K562 (cell line): Measurements from ENCODE around the gene SFXN5. TPM values are rescaled to one million over a fixed set of nuclear protein-coding genes. Genes with fewer than 3 reads are reported as not detected.

Experiments
- ATAC-seq: fragments of 200-7000 bp; cut with Tn5 transposase; 3 replicates; pipeline ENCODE4 v1.9.1; 2020; ENCODE audit warnings: moderate library complexity
- BruUV-seq: library from RNA; stranded (reverse); fragments of 400-500 nt; replicated peaks from 2 replicates; lab custom pipeline; 2021; lab: Mats Ljungman, UMichigan
- CTCF ChIA-PET: fragments of 300-600 bp; formaldehyde crosslinking; extraction: SDS; loops from one replicate; lab custom pipeline; 2021; ENCODE audit warnings: low intra/inter-chr PET ratio; lab: Yijun Ruan, JAX
- POLR2A ChIA-PET: fragments of 300-600, 350-650 bp; sonication (Branson Sonifier 250); formaldehyde crosslinking; extraction: SDS; loops from one replicate; lab custom pipeline; 2021; ENCODE audit warnings: antibody characterized with exemption, inconsistent platforms; lab: Yijun Ruan, JAX
- DNase-seq, 4 experiments: peaks; one replicate each; pipeline versions ENCODE4 v3.0.0 to v3.0.0-alpha.2; 2011 to 2018; ENCODE audit warnings: low spot score in 3 of 4, mixed read lengths in 3 of 4; ENCODE audit errors: extremely low read depth in 1 of 4
- FAIRE-seq: peaks from 2 replicates; lab custom pipeline; 2011; peaks lifted over from hg19 to GRCh38; lab: Jason Lieb, UNC
- H2AFZ ChIP-seq: 2 replicates; pipeline ENCODE4 v1.6.0; 2011; ENCODE audit warnings: low read depth, low read length, control low read depth, inconsistent platforms
- H3K27ac ChIP-seq: fragments of 200-600 bp; 3 replicates; pipeline ENCODE4 v1.8.0; 2011; ENCODE audit warnings: low read depth, mild to moderate bottlenecking, control low read depth, inconsistent platforms, low read length, moderate library complexity, mixed read lengths; ENCODE audit errors: extremely low read depth
- H3K27me3 ChIP-seq, 2 experiments: fragments of 300-600 bp in 1 of 2; 2 replicates in 1 of 2; 3 replicates in 1 of 2; pipeline versions ENCODE4 v1.6.0 to v1.8.0; 2011; ENCODE audit warnings: inconsistent platforms in 2 of 2, low read length in 2 of 2, mild to moderate bottlenecking in 1 of 2, mixed read lengths in 1 of 2, moderate library complexity in 1 of 2; ENCODE audit not compliant: control insufficient read depth in 2 of 2, insufficient read depth in 2 of 2
- H3K36me3 ChIP-seq: fragments of 300-600 bp; 3 replicates; pipeline ENCODE4 v1.8.0; 2011; ENCODE audit warnings: mild to moderate bottlenecking, low read length, inconsistent platforms; ENCODE audit not compliant: control insufficient read depth, insufficient read depth
- H3K4me1 ChIP-seq, 2 experiments: fragments of 200-600 bp in 1 of 2; replicated peaks in 1 of 2; 2 replicates in 1 of 2; 3 replicates in 1 of 2; pipeline versions ENCODE4 v1.5.1 to v1.8.0; 2011; ENCODE audit warnings: inconsistent platforms in 2 of 2, low read length in 2 of 2, mild to moderate bottlenecking in 1 of 2, mixed read lengths in 1 of 2, moderate library complexity in 1 of 2; ENCODE audit not compliant: control insufficient read depth in 2 of 2, insufficient read depth in 2 of 2
- H3K4me2 ChIP-seq: 2 replicates; pipeline ENCODE4 v1.6.1; 2011; ENCODE audit warnings: low read length, control low read depth, inconsistent platforms, mixed read lengths; ENCODE audit not compliant: insufficient read depth
- H3K4me3 ChIP-seq: fragments of 200-600 bp; sonication (generic), shearing (Covaris generic); 2 replicates; pipeline ENCODE4 v1.5.1; 2016; ENCODE audit warnings: control low read depth, inconsistent platforms
- H3K79me2 ChIP-seq: fragments of 200-600 bp; 3 replicates; pipeline ENCODE4 v1.8.0; 2011; ENCODE audit warnings: low read length, inconsistent platforms; ENCODE audit not compliant: control insufficient read depth, insufficient read depth
- H3K9ac ChIP-seq, 2 experiments: 2 replicates each; pipeline versions ENCODE4 v1.6.0 to v1.6.1; 2011; ENCODE audit warnings: low read depth in 2 of 2, low read length in 2 of 2, control low read depth in 1 of 2, inconsistent platforms in 1 of 2, mild to moderate bottlenecking in 1 of 2, mixed read lengths in 1 of 2; ENCODE audit not compliant: insufficient read depth in 1 of 2
- H3K9me1 ChIP-seq: one replicate; pipeline ENCODE4 v1.6.0; 2011; ENCODE audit warnings: inconsistent platforms, mild to moderate bottlenecking, low read length, moderate library complexity; ENCODE audit not compliant: control insufficient read depth, insufficient read depth
- H3K9me3 ChIP-seq: replicated peaks from 2 replicates; pipeline ENCODE4 v1.5.1; 2011; ENCODE audit warnings: low read depth, low read length, inconsistent platforms; ENCODE audit not compliant: control insufficient read depth, insufficient read depth
- H4K20me1 ChIP-seq: replicated peaks from 2 replicates; pipeline ENCODE4 v1.6.1; 2011; ENCODE audit warnings: low read length, inconsistent platforms, mixed read lengths; ENCODE audit not compliant: control insufficient read depth, insufficient read depth
- ARID1B ChIP-seq: fragments of 450-650 bp; IDR thresholded peaks from 2 replicates; pipeline ENCODE4 v1.6.1; 2016; ENCODE audit warnings: antibody characterized with exemption, mild to moderate bottlenecking, inconsistent platforms
- HDAC8 ChIP-seq: fragments of 450-650 bp; IDR thresholded peaks from 2 replicates; pipeline ENCODE4 v1.6.1; 2016; ENCODE audit warnings: mild to moderate bottlenecking, missing genetic modification characterization, moderate library complexity, missing compliant biosample characterization
- TEAD4 ChIP-seq, 2 experiments: sonication (generic) in 1 of 2; formaldehyde crosslinking in 1 of 2; IDR thresholded peaks; 2 replicates each; pipeline versions ENCODE4 v1.6.1 to v1.8.0; 2012 to 2022; ENCODE audit warnings: borderline replicate concordance in 1 of 2, inconsistent platforms in 1 of 2, low read length in 1 of 2, mild to moderate bottlenecking in 1 of 2, missing genetic modification reagents in 1 of 2
- WGBS: fragments of 100-300 bp; shearing (Covaris generic); methylation state at CpG from one replicate; pipeline ENCODE4 v1.1.6; 2016; ENCODE audit warnings: low coverage, mixed read lengths; ENCODE audit not compliant: insufficient coverage; ENCODE audit errors: missing lambda C conversion rate; 5-methylcytosine and 5-hydroxymethylcytosine counted together
- in situ Hi-C: fragments of 300-500 bp; cut with MboI; formaldehyde crosslinking; loops from 4 replicates; pipeline ENCODE4 v1.15.0; 2018; ENCODE audit warnings: inconsistent platforms, mixed read lengths
- intact Hi-C: fragments of 100-400 bp; cut with micrococcal nuclease; formaldehyde crosslinking; loops from 2 replicates; pipeline ENCODE4 v1.14.2; 2022
- polyA plus RNA-seq, 8 experiments: library from polyadenylated mRNA; depleted of rRNA in 4 of 8; stranded (reverse) in 5 of 8; unstranded in 3 of 8; fragments of >200 nt; fragmentation: Nextera tagmentation in 2 of 8; fragmentation: Illumina TruSeq in 1 of 8; extraction: Ambion mirVana in 2 of 8; extraction: Trizol in 1 of 8; gene quantifications; 2 replicates each; pipeline versions ENCODE4 v1.2.1 to v1.2.3, GENCODE V29; 2011 to 2014; ENCODE audit warnings: inconsistent platforms in 1 of 8, missing spikeins in 1 of 8
- total RNA-seq, 7 experiments: library from RNA; depleted of rRNA in 6 of 7; stranded (reverse); fragments of >200 nt in 6 of 7; fragmentation: Illumina TruSeq in 2 of 7; extraction: Trizol in 2 of 7; gene quantifications; 2 replicates each; pipeline versions ENCODE4 v1.2.1 to v1.2.3, GENCODE V29; 2011 to 2021; ENCODE audit warnings: low replicate concordance in 1 of 7
- TF ChIP-seq, protein P1 (sequence below): fragments of 250-450 bp; sonication (Bioruptor Pico); IDR thresholded peaks from 2 replicates; pipeline ENCODE4 v1.9.0; 2021; ENCODE audit warnings: mild to moderate bottlenecking, inconsistent platforms
- TF ChIP-seq, protein P2 (sequence below): sonication (generic); formaldehyde crosslinking; IDR thresholded peaks from 2 replicates; pipeline ENCODE4 v1.8.1; 2023; ENCODE audit warnings: mild to moderate bottlenecking, missing genetic modification reagents, moderate library complexity
- TF ChIP-seq, protein P3 (sequence below): fragments of 250-450 bp; sonication (Bioruptor Pico); IDR thresholded peaks from 2 replicates; pipeline ENCODE4 v1.5.0; 2021; ENCODE audit warnings: mild to moderate bottlenecking, moderate library complexity

The SFXN5 gene
- total and polyA plus RNA-seq, 9 of the 15 experiments (the other 6 are each of a cell fraction or from before 2014, with no cell fraction given): 8.3 to 22.6 (median 16.0) TPM

DNA sequence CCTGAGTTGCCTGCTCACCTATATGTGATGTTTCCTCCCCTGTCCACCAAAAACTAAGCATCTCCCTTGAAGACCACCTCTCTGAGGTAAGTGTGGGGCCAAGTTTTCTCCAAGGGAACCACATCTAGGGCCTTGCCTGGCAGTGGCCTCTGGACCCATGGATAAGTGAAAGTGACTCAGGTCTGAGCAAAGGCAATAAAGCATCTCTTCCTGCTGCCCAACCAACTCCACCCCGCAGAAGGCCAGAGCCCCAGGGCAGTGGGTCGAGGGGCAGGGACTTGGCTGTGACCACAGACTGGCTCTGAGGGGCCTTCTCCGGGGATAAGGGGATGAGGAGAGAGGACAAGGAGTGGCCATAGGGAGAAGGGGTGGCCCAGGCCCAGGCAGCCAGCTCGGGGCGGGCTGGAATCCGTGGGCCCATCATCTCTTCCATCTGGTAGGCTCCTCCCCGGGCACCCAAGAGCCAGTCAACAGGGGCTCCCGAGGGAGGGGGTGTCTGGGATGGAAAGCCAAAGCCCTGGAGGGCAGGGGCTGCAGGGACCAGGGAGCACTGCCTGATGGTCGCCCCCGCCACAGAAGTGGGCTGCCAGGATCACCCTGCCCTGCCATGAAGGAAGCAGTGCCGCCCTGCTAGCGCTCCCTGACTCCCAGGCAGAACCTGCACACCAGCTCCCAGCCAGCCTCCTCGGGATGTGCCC, 120.8 kb downstream of the SFXN5 start (continued):
- TF ChIP-seq TEAD4 (IDR thresholded peaks at IDR 0.05; ENCODE audit: low read length) (no peak), TEAD4 (CRISPR knock-in tag; IDR thresholded peaks at IDR 0.05; ENCODE audit: borderline replicate concordance) (no peak), ARID1B (no peak)
- TF ChIP-seq, protein P1, sequence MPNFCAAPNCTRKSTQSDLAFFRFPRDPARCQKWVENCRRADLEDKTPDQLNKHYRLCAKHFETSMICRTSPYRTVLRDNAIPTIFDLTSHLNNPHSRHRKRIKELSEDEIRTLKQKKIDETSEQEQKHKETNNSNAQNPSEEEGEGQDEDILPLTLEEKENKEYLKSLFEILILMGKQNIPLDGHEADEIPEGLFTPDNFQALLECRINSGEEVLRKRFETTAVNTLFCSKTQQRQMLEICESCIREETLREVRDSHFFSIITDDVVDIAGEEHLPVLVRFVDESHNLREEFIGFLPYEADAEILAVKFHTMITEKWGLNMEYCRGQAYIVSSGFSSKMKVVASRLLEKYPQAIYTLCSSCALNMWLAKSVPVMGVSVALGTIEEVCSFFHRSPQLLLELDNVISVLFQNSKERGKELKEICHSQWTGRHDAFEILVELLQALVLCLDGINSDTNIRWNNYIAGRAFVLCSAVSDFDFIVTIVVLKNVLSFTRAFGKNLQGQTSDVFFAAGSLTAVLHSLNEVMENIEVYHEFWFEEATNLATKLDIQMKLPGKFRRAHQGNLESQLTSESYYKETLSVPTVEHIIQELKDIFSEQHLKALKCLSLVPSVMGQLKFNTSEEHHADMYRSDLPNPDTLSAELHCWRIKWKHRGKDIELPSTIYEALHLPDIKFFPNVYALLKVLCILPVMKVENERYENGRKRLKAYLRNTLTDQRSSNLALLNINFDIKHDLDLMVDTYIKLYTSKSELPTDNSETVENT (CRISPR knock-in tag): no peak
- TF ChIP-seq, protein P2, sequence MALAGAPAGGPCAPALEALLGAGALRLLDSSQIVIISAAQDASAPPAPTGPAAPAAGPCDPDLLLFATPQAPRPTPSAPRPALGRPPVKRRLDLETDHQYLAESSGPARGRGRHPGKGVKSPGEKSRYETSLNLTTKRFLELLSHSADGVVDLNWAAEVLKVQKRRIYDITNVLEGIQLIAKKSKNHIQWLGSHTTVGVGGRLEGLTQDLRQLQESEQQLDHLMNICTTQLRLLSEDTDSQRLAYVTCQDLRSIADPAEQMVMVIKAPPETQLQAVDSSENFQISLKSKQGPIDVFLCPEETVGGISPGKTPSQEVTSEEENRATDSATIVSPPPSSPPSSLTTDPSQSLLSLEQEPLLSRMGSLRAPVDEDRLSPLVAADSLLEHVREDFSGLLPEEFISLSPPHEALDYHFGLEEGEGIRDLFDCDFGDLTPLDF: no peak

DNA sequence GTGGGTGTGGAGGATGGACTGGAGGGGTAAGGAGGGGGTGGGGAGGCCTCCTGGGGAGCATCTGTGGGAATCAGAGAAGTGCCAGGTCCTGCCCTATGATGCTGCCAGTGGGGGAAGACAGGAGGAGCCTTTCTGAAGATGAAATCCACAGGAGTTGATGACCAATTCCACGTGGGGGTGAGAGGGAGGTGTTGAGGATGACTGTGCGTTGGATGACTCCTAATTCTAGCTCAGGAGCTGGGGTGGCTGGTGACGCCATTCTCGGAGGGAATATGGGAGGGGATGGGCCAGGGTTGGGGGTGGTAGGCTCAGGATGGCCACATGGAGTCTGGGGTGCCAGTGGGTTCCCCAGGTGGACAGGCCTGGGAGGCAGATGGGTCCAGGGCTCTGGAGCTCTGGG, 121.9 kb downstream of the SFXN5 start:
- Histone ChIP-seq H3K4me3 (no peak overlapping the region), H2AFZ (no peak overlapping the region), H3K4me1 (peaks cover 0 to 8% of the 10 kb centered on the region in 2 experiments; a peak in 2 of 5 replicates), H3K79me2 (no peaks in the 10 kb centered on the region), H3K36me3 (no peaks in the 10 kb centered on the region), H3K9me3 (no peaks in the 10 kb centered on the region), H3K9me1 (no peaks in the 10 kb centered on the region), H4K20me1 (peaks cover 9% of the 10 kb centered on the region; the same call in 1 of the 2 replicates), H3K27me3 (no peaks in the 10 kb centered on the region), H3K4me2 (no peak overlapping the region), H3K27ac (no peak overlapping the region), H3K9ac (peak overlapping the region in 1 of 2 experiments; percentile 36; a peak in 1 of 4 replicates)
- whole genome bisulfite sequencing: 36% methylated on average over 4 of the region's 4 CpGs
- BruUV-seq: no TSS peak
- DNase-seq (no peak), FAIRE-seq (no peak), ATAC-seq (no peak)
- CTCF ChIA-PET: no interaction called here
- in situ Hi-C loops (no loop called here), intact Hi-C loops (no loop called here)
- POLR2A ChIA-PET: interaction anchor here (0.6 kb wide), 1 partner anchor 263 kb away, joined by 3 read pairs; no protein-coding TSS in a partner anchor
- TF ChIP-seq, protein P3, sequence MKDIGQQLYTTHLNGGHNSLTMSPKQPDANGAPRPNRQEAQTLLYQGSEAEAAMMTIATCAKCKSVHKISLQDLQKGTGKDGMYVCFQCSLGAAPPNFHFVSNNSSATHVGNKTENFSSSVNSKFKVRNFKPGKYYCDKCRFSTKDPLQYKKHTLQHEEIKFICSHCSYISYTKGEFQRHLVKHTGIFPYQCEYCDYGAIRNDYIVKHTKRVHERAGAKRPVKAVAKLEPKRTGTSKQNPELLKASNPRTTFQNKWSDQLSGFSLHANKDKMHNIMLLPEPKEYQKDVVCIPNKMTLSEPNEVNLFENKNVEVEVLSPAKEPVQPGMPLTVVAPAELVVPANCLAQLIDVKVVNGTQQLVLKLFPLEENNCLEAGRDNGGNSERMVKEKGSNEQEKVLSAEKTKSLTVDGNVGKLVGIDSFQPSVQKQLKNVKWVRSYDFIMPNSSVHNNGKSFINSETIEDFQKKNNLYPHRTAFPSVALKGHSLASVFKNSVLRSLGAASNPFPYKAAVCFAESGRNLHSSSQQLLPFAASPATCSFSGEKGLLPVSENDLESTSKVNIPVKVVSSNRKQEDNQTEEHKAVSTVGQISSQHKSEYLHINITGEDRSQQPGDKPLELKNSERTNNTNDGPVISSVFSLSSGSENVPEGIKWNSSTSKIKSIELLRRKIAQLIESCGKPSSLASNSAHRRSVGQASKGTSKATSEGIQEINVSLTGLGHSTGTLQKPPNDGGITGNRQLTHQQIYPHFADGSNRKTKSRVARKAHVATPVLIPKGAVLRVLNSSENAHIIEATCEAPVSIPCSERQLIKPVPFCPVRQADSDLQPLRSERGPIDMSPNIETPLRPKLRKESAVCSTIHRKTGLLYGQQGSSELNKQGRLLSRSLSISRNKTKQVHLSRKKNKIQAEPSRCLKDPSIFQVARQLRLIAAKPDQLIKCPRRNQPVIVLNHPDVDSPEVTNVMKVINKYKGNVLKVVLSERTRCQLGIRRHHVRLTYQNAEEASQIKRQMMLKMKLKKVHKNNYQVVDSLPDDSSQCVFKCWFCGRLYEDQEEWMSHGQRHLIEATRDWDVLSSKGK (CRISPR knock-in tag): no peak
- no peak for TF ChIP-seq HDAC8 (tag)
